Measurements from ENCODE around the gene PTPDC1.

PTPDC1 gene

GRCh38 chr9:94096819-94097577 lies 12.7 kb downstream of the PTPDC1 start:
- TF ChIP-seq, protein P1, sequence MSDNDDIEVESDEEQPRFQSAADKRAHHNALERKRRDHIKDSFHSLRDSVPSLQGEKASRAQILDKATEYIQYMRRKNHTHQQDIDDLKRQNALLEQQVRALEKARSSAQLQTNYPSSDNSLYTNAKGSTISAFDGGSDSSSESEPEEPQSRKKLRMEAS (IDR thresholded peaks at IDR 0.05; ENCODE audit: low read depth, low read length) = no peak
- TF ChIP-seq MYC (IDR thresholded peaks at IDR 0.05; ENCODE audit: low read depth, low read length) = no peak
- TF ChIP-seq, protein P2, sequence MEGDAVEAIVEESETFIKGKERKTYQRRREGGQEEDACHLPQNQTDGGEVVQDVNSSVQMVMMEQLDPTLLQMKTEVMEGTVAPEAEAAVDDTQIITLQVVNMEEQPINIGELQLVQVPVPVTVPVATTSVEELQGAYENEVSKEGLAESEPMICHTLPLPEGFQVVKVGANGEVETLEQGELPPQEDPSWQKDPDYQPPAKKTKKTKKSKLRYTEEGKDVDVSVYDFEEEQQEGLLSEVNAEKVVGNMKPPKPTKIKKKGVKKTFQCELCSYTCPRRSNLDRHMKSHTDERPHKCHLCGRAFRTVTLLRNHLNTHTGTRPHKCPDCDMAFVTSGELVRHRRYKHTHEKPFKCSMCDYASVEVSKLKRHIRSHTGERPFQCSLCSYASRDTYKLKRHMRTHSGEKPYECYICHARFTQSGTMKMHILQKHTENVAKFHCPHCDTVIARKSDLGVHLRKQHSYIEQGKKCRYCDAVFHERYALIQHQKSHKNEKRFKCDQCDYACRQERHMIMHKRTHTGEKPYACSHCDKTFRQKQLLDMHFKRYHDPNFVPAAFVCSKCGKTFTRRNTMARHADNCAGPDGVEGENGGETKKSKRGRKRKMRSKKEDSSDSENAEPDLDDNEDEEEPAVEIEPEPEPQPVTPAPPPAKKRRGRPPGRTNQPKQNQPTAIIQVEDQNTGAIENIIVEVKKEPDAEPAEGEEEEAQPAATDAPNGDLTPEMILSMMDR (IDR thresholded peaks at IDR 0.05; ENCODE audit: low read depth, low read length) = no peak
- TF ChIP-seq POLR2A (IDR thresholded peaks at IDR 0.05; ENCODE audit: extremely low read depth, insufficient read length) = no peak
- H3K4me3 ChIP-seq (ENCODE audit: low read depth, low read length) = no peak overlapping the region
- no peak for DNase-seq (ENCODE audit: low read depth)

DNA sequence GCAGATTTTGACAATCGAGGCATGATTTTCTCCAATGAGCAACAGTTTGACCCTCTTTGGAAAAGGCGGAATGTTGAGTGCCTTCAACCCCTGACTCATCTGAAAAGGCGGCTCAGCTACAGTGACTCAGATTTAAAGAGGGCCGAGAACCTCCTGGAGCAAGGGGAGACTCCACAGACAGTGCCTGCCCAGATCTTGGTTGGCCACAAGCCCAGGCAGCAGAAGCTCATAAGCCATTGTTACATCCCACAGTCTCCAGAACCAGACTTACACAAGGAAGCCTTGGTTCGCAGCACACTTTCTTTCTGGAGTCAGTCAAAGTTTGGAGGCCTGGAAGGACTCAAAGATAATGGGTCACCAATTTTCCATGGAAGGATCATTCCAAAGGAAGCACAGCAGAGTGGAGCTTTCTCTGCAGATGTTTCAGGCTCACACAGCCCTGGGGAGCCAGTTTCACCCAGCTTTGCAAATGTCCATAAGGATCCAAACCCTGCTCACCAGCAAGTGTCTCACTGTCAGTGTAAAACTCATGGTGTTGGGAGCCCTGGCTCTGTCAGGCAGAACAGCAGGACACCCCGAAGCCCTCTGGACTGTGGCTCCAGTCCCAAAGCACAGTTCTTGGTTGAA lies 13.6 kb downstream of the PTPDC1 start:
- no peak overlapping the region for H3K4me3 ChIP-seq (ENCODE audit: low read depth, low read length)
- TF ChIP-seq, protein P2 (IDR thresholded peaks at IDR 0.05; ENCODE audit: low read depth, low read length) = no peak
- TF ChIP-seq, protein P1 (IDR thresholded peaks at IDR 0.05; ENCODE audit: low read depth, low read length) = no peak
- TF ChIP-seq MYC (IDR thresholded peaks at IDR 0.05; ENCODE audit: low read depth, low read length) (no peak), POLR2A (IDR thresholded peaks at IDR 0.05; ENCODE audit: extremely low read depth, insufficient read length) (no peak)
- DNase-seq (ENCODE audit: low read depth) = no peak

DNA sequence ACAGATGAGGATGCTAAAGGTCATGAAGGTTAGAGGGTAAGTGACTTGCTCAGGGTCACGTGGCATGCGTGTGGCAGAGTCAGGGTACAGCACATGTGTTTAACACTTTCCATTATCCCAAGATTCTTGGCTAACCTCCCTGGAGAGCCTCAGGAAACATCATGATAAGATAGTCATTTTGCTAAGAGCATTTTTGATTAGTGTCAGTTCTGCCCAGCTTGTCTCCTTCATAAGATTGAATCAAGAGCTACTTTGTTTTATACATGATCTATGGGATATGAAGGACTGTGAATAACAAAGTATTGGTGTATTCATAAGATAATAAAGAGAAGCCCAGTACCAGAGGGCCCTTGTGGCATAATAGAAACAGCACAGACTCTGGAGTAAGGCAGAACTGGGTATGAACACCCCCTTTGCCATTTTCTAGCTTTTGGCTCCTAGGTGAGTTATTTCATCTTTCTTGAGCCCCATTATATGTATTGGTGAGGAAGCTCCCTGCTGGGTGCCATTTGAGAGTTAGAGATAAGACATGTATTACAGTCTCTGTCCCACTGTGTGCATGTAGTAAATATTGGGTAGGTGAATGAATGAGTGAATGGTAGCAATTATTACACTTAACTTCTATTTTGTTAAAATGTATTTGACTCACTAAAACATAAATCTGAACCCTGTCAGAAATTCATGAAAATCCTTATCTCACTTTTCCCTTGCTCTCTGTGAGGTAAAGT lies 16.1 kb downstream of the PTPDC1 start:
- H3K4me3 ChIP-seq (ENCODE audit: low read depth, low read length) = no peak overlapping the region
- TF ChIP-seq POLR2A (IDR thresholded peaks at IDR 0.05; ENCODE audit: extremely low read depth, insufficient read length) = no peak
- TF ChIP-seq, protein P2 (IDR thresholded peaks at IDR 0.05; ENCODE audit: low read depth, low read length) = no peak
- TF ChIP-seq MYC (IDR thresholded peaks at IDR 0.05; ENCODE audit: low read depth, low read length) = no peak
- TF ChIP-seq, protein P1 (IDR thresholded peaks at IDR 0.05; ENCODE audit: low read depth, low read length) = no peak
- no peak for DNase-seq (ENCODE audit: low read depth)

DNA sequence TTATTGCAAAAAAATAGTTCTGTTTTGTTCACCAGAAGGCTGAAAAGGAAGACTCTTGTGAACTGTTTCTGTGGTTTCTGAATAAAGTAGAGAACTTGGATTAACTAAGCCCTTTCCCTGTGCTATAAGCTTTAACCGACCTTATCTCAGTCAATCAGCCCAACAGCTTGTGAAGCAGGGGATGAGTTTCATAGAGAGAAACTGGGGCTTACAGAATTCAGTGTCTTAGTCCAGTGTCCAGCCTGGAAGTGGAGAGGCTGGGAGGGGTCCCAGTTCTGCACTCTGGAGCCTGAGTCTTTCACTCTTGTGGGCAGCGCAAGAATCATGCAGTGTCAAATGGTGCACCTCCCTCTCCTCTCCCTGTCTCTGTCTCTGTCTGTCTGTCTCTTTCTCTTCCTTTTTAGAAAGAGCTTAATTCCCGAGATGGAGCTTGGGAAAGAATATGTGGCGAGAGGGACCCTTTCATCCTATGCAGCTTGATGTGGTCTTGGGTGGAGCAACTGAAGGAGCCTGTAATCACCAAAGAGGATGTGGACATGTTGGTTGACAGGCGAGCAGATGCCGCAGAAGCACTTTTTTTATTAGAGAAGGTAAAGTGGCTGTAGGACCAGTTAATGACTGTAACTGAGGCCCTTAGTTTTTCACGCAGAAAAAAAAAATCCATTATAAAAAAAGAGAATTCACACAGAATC lies 17.0 kb downstream of the PTPDC1 start:
- no peak for DNase-seq (ENCODE audit: low read depth)
- TF ChIP-seq POLR2A (IDR thresholded peaks at IDR 0.05; ENCODE audit: extremely low read depth, insufficient read length) (no peak), MYC (IDR thresholded peaks at IDR 0.05; ENCODE audit: low read depth, low read length) (no peak)
- TF ChIP-seq, protein P2 (IDR thresholded peaks at IDR 0.05; ENCODE audit: low read depth, low read length) = no peak
- TF ChIP-seq, protein P1 (IDR thresholded peaks at IDR 0.05; ENCODE audit: low read depth, low read length) = no peak
- no peak overlapping the region for H3K4me3 ChIP-seq (ENCODE audit: low read depth, low read length)

GRCh38 chr9:94108584-94108983 lies 24.3 kb downstream of the PTPDC1 start:
- TF ChIP-seq, protein P2 (IDR thresholded peaks at IDR 0.05; ENCODE audit: low read depth, low read length) = no peak
- TF ChIP-seq POLR2A (IDR thresholded peaks at IDR 0.05; ENCODE audit: extremely low read depth, insufficient read length) = no peak
- TF ChIP-seq MYC (IDR thresholded peaks at IDR 0.05; ENCODE audit: low read depth, low read length) = no peak
- TF ChIP-seq, protein P1 (IDR thresholded peaks at IDR 0.05; ENCODE audit: low read depth, low read length) = no peak

More at GRCh38 chr9:94108584-94108983, 24.3 kb downstream of the PTPDC1 start:
- no peak for DNase-seq (ENCODE audit: low read depth)
- H3K4me3 ChIP-seq (ENCODE audit: low read depth, low read length) = no peak overlapping the region
